ENCODE results near the gene SLC36A4. TPM values are rescaled to one million over a fixed set of nuclear protein-coding genes. Genes with fewer than 3 reads are reported as not detected.
A peak's percentile ranks its signal among the peaks of the same experiment; 100 is the strongest.

SLC36A4 gene
- total RNA-seq, 1 experiment from 2014 or later = 21.1 TPM

DNA sequence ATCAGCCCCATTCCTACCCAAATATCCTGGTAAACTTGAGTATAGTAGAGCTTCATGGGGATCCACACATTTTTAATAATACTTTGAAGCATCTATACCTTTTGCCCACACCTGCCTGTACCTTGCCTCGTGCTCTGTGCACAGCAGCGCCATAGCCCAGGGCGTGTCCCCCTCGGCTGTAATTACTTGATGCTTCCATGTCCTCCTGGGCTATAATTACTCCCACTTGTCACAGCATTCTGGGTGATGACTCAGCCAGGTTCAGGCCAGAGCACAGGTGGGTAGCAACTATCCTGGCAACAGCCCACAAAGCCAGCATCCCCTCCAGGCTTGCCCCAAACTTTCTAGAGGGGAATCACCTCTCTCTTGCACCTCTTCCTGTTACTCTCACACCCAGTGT is 23.7 kb upstream of the SLC36A4 start:
- H4K20me1 ChIP-seq (ENCODE audit: insufficient read depth) = no peaks in the 10 kb centered on the region
- peaks cover 0 to 5% of the 10 kb centered on the region in 2 experiments; a peak in 1 of 4 replicates for H3K4me1 ChIP-seq (ENCODE audit: control insufficient read depth in 1 of 2, insufficient read depth in 2 of 2, low read length in 2 of 2)
- POLR2A ChIA-PET = no interaction called here
- no peak overlapping the region for H3K27ac ChIP-seq (ENCODE audit: low read depth, low read length)
- RAD21 ChIA-PET (ENCODE audit: low non-redundant PET in 1 of 2, low total read pairs in 2 of 2, uncharacterized antibody in 2 of 2, unreplicated experiment in 2 of 2) = no interaction called here
- H3K27me3 ChIP-seq (ENCODE audit: insufficient read depth, low read length) = no peaks in the 10 kb centered on the region
- no peaks in the 10 kb centered on the region for H3K9me2 ChIP-seq (ENCODE audit: insufficient read depth)
- CTCF ChIA-PET = interaction anchor here (0.8 kb wide), 1 partner anchor 10 kb away, joined by 3 read pairs; no protein-coding TSS in a partner anchor
- H3K4me2 ChIP-seq (ENCODE audit: low read length) = no peak overlapping the region
- BruUV-seq (replicated peaks) = no TSS peak
- no peaks in the 10 kb centered on the region for H3K9me3 ChIP-seq (ENCODE audit: control insufficient read depth in 1 of 2, insufficient read depth in 1 of 2, low read depth in 1 of 2, low read length in 2 of 2)
- no peaks in the 10 kb centered on the region for H3K36me3 ChIP-seq (ENCODE audit: control insufficient read depth in 1 of 2, insufficient read depth in 2 of 2, low read length in 2 of 2)
- intact Hi-C loops (cut with micrococcal nuclease) = loop anchor here (5.0 to 10.0 kb wide), 2 partner anchors 89 to 487 kb away; no protein-coding TSS in a partner anchor
- H3K9ac ChIP-seq (ENCODE audit: low read length) = no peak overlapping the region
- DNase-seq (ENCODE audit: low read depth, low spot score) (no peak), ATAC-seq (peak; percentile 49)
- no peaks in the 10 kb centered on the region for H3K79me2 ChIP-seq (ENCODE audit: insufficient read depth, low read length)
- H3K4me3 ChIP-seq (replicated peaks in 1 of 2; ENCODE audit: low read depth in 1 of 2, low read length in 2 of 2) = no peak overlapping the region
- H2AFZ ChIP-seq (ENCODE audit: low read depth, low read length, poor library complexity, severe bottlenecking) = no peak overlapping the region
- TF ChIP-seq EZH2phosphoT487 (IDR thresholded peaks at IDR 0.05; ENCODE audit: borderline replicate concordance) = no peak
- no peak for TF ChIP-seq JUND (IDR thresholded peaks at IDR 0.05)
- TF ChIP-seq ELF1 (IDR thresholded peaks at IDR 0.05; ENCODE audit: borderline replicate concordance, low read depth) = no peak
- no peak for TF ChIP-seq POLR2AphosphoS5 (IDR thresholded peaks at IDR 0.05; ENCODE audit: low read depth, low read length)
- no peak for TF ChIP-seq POLR2A (IDR thresholded peaks at IDR 0.05; ENCODE audit: borderline replicate concordance, extremely low read depth, insufficient read depth, insufficient read length)
- no peak for TF ChIP-seq EGR1 (IDR thresholded peaks at IDR 0.05; ENCODE audit: low read depth)
- no peak for TF ChIP-seq CEBPB (IDR thresholded peaks at IDR 0.05; ENCODE audit: low read depth)
- TF ChIP-seq RAD21 (IDR thresholded peaks at IDR 0.05; ENCODE audit: low read depth) = no peak
- TF ChIP-seq, protein P1, sequence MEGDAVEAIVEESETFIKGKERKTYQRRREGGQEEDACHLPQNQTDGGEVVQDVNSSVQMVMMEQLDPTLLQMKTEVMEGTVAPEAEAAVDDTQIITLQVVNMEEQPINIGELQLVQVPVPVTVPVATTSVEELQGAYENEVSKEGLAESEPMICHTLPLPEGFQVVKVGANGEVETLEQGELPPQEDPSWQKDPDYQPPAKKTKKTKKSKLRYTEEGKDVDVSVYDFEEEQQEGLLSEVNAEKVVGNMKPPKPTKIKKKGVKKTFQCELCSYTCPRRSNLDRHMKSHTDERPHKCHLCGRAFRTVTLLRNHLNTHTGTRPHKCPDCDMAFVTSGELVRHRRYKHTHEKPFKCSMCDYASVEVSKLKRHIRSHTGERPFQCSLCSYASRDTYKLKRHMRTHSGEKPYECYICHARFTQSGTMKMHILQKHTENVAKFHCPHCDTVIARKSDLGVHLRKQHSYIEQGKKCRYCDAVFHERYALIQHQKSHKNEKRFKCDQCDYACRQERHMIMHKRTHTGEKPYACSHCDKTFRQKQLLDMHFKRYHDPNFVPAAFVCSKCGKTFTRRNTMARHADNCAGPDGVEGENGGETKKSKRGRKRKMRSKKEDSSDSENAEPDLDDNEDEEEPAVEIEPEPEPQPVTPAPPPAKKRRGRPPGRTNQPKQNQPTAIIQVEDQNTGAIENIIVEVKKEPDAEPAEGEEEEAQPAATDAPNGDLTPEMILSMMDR (IDR thresholded peaks at IDR 0.05 in 2 of 3, conservative IDR thresholded peaks at IDR 0.05 in 1 of 3; ENCODE audit: borderline replicate concordance in 1 of 3, insufficient read depth in 1 of 3, low read depth in 2 of 3, low read length in 2 of 3) = no peak
- TF ChIP-seq SRF (IDR thresholded peaks at IDR 0.05; ENCODE audit: low read depth) = no peak
- TF ChIP-seq REST (IDR thresholded peaks at IDR 0.05; ENCODE audit: low read depth) = no peak
- no peak for TF ChIP-seq TCF7L2 (IDR thresholded peaks at IDR 0.05; ENCODE audit: borderline replicate concordance, extremely low read depth, insufficient read depth, insufficient read length)
- no peak for TF ChIP-seq EZH2 (IDR thresholded peaks at IDR 0.05)
- TF ChIP-seq, protein P2, sequence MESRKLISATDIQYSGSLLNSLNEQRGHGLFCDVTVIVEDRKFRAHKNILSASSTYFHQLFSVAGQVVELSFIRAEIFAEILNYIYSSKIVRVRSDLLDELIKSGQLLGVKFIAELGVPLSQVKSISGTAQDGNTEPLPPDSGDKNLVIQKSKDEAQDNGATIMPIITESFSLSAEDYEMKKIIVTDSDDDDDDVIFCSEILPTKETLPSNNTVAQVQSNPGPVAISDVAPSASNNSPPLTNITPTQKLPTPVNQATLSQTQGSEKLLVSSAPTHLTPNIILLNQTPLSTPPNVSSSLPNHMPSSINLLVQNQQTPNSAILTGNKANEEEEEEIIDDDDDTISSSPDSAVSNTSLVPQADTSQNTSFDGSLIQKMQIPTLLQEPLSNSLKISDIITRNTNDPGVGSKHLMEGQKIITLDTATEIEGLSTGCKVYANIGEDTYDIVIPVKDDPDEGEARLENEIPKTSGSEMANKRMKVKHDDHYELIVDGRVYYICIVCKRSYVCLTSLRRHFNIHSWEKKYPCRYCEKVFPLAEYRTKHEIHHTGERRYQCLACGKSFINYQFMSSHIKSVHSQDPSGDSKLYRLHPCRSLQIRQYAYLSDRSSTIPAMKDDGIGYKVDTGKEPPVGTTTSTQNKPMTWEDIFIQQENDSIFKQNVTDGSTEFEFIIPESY (IDR thresholded peaks at IDR 0.05; ENCODE audit: extremely low read depth, insufficient replicate concordance, low read length) = no peak
- no peak for TF ChIP-seq SIN3A (IDR thresholded peaks at IDR 0.05; ENCODE audit: low read depth)
- no peak for TF ChIP-seq FOSL1 (IDR thresholded peaks at IDR 0.05; ENCODE audit: low read depth)
- no peak for TF ChIP-seq CBX3 (IDR thresholded peaks at IDR 0.05; ENCODE audit: low read depth)
- no peak for TF ChIP-seq SP1 (IDR thresholded peaks at IDR 0.05; ENCODE audit: low read depth)
